Gastrocnemius medialis (tissue), 4 donors: ENCODE results near the gene ARHGAP15. TPM values are rescaled to one million over a fixed set of nuclear protein-coding genes. Genes with fewer than 3 reads are reported as not detected.

ENCODE experiments used
- ATAC-seq, 2 donors: fragments of 150-250 bp; one replicate each; pipeline ENCODE4 v1.9.1; 2016
- DNase-seq, 2 donors: peaks; one replicate each; pipeline ENCODE4 v3.0.0-alpha.2; 2019
- H3K27ac ChIP-seq, 4 donors: fragments of 200-600 bp; sonication (generic); 1 replicate in 1 of 4; 2 replicates in 3 of 4; pipeline ENCODE4 v1.5.1; 2016 to 2018; ENCODE audit warnings: mild to moderate bottlenecking in 2 of 4, moderate library complexity in 1 of 4
- H3K27me3 ChIP-seq, 3 donors: fragments of 200-600 bp; sonication (generic) in 2 of 3; 1 replicate in 1 of 3; 2 replicates in 2 of 3; pipeline versions ENCODE4 v1.5.1 to v1.6.0; 2016 to 2019; ENCODE audit warnings: mild to moderate bottlenecking in 1 of 3, moderate library complexity in 1 of 3
- H3K36me3 ChIP-seq, 2 donors: fragments of 200-600 bp; sonication (generic) in 1 of 2; one replicate each; pipeline ENCODE4 v1.5.1; 2017 to 2018
- H3K4me1 ChIP-seq, 2 donors: fragments of 200-600 bp; sonication (generic) in 1 of 2; one replicate each; pipeline ENCODE4 v1.5.1; 2016 to 2017; ENCODE audit warnings: mild to moderate bottlenecking in 2 of 2
- H3K4me3 ChIP-seq, 4 donors: fragments of 200-600 bp; sonication (generic) in 3 of 4; 1 replicate in 1 of 4; 2 replicates in 3 of 4; pipeline ENCODE4 v1.5.1; 2016 to 2019; ENCODE audit warnings: mild to moderate bottlenecking in 2 of 4
- H3K9me3 ChIP-seq, 3 donors: fragments of 200-600 bp; sonication (generic) in 2 of 3; 1 replicate in 1 of 3; 2 replicates in 2 of 3; pipeline ENCODE4 v1.5.1; 2016 to 2019
- POLR2A ChIP-seq, 2 donors: fragments of 450-650 bp; IDR thresholded peaks; one replicate each; pipeline ENCODE4 v1.6.1; 2017; ENCODE audit warnings: antibody characterized with exemption in 2 of 2, mild to moderate bottlenecking in 2 of 2, moderate library complexity in 2 of 2
- in situ Hi-C, 4 donors: fragments of 200-750 bp; cut with MboI; loops; one replicate each; pipeline versions ENCODE4 v1.15.0 to v1.8.0; 2017; ENCODE audit warnings: low sequenced_read_pairs in 4 of 4
- intact Hi-C: fragments of 100-400 bp; cut with DNase I; formaldehyde crosslinking; loops from one replicate; pipeline ENCODE4 v1.15.1; 2023; ENCODE audit warnings: low total_unique reads
- total RNA-seq, 4 donors: library from RNA; depleted of rRNA; stranded (reverse); fragments of >200 nt; gene quantifications; one replicate each; pipeline versions ENCODE4 v1.1.0 to v1.2.3, GENCODE V29; 2016
- TF ChIP-seq, protein P1 (sequence below), 5 experiments: fragments of 450-650 bp in 3 of 5; fragments of 200-600 bp in 2 of 5; sonication (generic) in 2 of 5; IDR thresholded peaks in 4 of 5; conservative IDR thresholded peaks in 1 of 5; 1 replicate in 4 of 5; 2 replicates in 1 of 5; pipeline ENCODE4 v1.5.1; 2016 to 2019; ENCODE audit warnings: antibody characterized with exemption in 5 of 5, mild to moderate bottlenecking in 3 of 5, moderate library complexity in 3 of 5

The ARHGAP15 gene
- total RNA-seq, 4 donors from 2014 or later: 1.2 to 3.2 (median 1.3) TPM; not detected in 1

- intact Hi-C loops: no loop called here
- no peak for ATAC-seq
Observed at GRCh38 chr2:143545059-143545948, 416.1 kb downstream of the ARHGAP15 start.

DNA sequence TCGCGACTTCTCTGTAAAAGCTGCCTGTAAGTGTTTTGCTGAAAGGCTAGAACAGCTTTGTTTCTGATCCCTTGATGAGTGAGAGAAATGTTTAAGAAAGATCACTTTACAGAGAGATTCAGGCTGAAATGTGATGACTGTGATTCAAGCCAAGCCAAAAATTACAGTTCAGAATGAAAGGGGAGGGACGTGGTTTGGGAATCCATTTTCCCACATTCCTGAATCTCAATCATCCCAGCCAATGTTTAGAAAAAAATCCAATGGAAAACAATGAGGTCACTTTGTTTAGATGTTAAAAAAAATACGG, 416.7 kb downstream of the ARHGAP15 start:
- H3K36me3 ChIP-seq: no peaks in the 10 kb centered on the region
- no peaks in the 10 kb centered on the region for H3K27me3 ChIP-seq
- intact Hi-C loops (no loop called here), in situ Hi-C loops (no loop called here)
- H3K9me3 ChIP-seq: no peaks in the 10 kb centered on the region
- H3K4me1 ChIP-seq: no peaks in the 10 kb centered on the region
- ATAC-seq: no peak
- no peak for TF ChIP-seq POLR2A (IDR thresholded peaks at IDR 0.05)
- TF ChIP-seq, protein P1, sequence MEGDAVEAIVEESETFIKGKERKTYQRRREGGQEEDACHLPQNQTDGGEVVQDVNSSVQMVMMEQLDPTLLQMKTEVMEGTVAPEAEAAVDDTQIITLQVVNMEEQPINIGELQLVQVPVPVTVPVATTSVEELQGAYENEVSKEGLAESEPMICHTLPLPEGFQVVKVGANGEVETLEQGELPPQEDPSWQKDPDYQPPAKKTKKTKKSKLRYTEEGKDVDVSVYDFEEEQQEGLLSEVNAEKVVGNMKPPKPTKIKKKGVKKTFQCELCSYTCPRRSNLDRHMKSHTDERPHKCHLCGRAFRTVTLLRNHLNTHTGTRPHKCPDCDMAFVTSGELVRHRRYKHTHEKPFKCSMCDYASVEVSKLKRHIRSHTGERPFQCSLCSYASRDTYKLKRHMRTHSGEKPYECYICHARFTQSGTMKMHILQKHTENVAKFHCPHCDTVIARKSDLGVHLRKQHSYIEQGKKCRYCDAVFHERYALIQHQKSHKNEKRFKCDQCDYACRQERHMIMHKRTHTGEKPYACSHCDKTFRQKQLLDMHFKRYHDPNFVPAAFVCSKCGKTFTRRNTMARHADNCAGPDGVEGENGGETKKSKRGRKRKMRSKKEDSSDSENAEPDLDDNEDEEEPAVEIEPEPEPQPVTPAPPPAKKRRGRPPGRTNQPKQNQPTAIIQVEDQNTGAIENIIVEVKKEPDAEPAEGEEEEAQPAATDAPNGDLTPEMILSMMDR (IDR thresholded peaks at IDR 0.05 in 4 of 5, conservative IDR thresholded peaks at IDR 0.05 in 1 of 5): no peak
- H3K4me3 ChIP-seq: no peak overlapping the region
- H3K27ac ChIP-seq: no peak overlapping the region
- no peak for DNase-seq

More at GRCh38 chr2:143545059-143545948, 416.1 kb downstream of the ARHGAP15 start:
- Histone ChIP-seq H3K4me3 (no peak overlapping the region), H3K36me3 (no peaks in the 10 kb centered on the region), H3K27ac (no peak overlapping the region), H3K4me1 (no peaks in the 10 kb centered on the region), H3K9me3 (no peaks in the 10 kb centered on the region), H3K27me3 (no peaks in the 10 kb centered on the region)
- in situ Hi-C loops: no loop called here
- DNase-seq: no peak
- TF ChIP-seq POLR2A (IDR thresholded peaks at IDR 0.05): no peak
- TF ChIP-seq, protein P1 (IDR thresholded peaks at IDR 0.05 in 4 of 5, conservative IDR thresholded peaks at IDR 0.05 in 1 of 5): no peak

DNA sequence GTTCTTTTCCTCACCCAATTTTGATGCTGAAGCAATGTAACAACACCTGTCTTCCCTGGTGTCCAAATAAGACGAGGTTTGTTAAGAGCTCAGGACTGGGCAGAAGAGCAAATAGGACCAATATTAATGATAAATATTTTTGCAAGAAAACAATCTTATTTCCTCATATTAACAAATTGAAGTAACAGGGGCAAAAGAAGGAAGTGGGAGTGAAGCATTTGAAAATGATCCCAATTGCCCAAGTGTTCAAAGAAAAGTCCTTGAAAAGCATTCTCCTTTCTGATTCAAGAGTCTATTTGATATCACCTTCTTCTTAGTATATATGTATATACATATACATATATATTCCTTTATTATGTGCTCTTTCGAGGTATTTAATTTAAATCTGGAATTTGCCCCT, 418.8 kb downstream of the ARHGAP15 start:
- intact Hi-C loops: no loop called here
- Histone ChIP-seq H3K4me1 (peaks cover 0 to 6% of the 10 kb centered on the region in 2 donors), H3K27me3 (no peaks in the 10 kb centered on the region), H3K36me3 (no peaks in the 10 kb centered on the region), H3K27ac (no peak overlapping the region), H3K9me3 (no peaks in the 10 kb centered on the region), H3K4me3 (no peak overlapping the region)
- ATAC-seq (no peak), DNase-seq (no peak)
- TF ChIP-seq, protein P1 (IDR thresholded peaks at IDR 0.05 in 4 of 5, conservative IDR thresholded peaks at IDR 0.05 in 1 of 5): no peak
- TF ChIP-seq POLR2A (IDR thresholded peaks at IDR 0.05): no peak
- in situ Hi-C loops: no loop called here

GRCh38 chr2:143550500-143550899, 421.3 kb downstream of the ARHGAP15 start:
- no peak for ATAC-seq
- no peaks in the 10 kb centered on the region for H3K36me3 ChIP-seq
- in situ Hi-C loops: no loop called here
- peaks cover 0 to 6% of the 10 kb centered on the region in 2 donors for H3K4me1 ChIP-seq
- H3K9me3 ChIP-seq: no peaks in the 10 kb centered on the region
- no peak for DNase-seq
- no peak overlapping the region for H3K4me3 ChIP-seq
- no peak overlapping the region for H3K27ac ChIP-seq
- intact Hi-C loops: no loop called here
- no peak for TF ChIP-seq POLR2A (IDR thresholded peaks at IDR 0.05)
- TF ChIP-seq, protein P1 (IDR thresholded peaks at IDR 0.05 in 4 of 5, conservative IDR thresholded peaks at IDR 0.05 in 1 of 5): no peak
- no peaks in the 10 kb centered on the region for H3K27me3 ChIP-seq
